Measurements from ENCODE around the gene APBA2. TPM values are rescaled to one million over a fixed set of nuclear protein-coding genes. Genes with fewer than 3 reads are reported as not detected.

APBA2 gene
- total RNA-seq, 1 experiment from 2014 or later: not detected

DNA sequence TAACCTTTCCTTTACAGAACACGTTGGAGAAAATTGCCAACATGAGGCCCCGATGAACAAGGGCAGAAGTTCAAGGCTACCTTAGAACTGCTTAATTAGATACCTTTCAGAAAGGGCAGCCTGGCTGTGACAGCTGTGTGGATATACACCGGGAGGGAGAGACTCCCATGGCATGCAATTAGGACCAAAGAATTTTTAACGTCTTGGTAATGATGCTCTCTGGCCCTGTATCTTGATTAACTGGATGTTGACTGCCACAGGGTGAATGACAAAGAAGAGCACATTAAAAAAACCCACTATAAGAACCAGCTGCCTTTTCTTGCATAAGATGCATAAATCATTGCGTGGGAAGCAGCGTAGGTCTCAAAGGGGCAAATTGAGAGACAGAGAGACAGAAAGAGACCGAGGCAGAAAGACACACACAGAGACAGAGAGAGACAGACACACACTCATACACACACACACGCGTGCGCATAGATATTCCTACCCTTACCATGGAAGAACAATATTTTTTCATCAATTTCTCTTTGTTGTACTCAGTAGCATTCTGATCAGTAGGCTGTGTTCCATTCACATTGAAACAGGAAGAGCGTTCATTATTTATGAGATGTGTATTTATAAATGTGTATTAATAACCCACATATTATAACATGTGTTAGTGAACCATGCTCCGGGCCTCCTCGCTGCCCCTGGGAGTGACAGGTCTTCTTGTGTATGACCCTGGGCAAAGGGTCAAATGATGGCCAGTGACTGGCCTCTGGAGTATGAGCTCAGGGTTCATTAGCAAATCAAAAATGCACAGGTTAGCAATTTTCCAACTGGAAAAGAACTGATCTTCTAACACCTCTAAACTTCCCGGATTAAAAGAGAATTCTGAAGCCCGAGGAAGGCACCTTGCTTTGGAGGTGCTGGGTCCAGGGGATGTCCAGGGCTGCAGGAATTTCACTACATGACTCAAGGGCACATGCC, 265.0 kb downstream of the APBA2 start:
- TF ChIP-seq CTCF (IDR thresholded peaks at IDR 0.05; ENCODE audit: insufficient read depth in 1 of 2, low read depth in 1 of 2, low read length in 1 of 2, severe bottlenecking in 1 of 2, unreplicated experiment in 1 of 2): no peak
- H3K4me1 ChIP-seq: no peaks in the 10 kb centered on the region
- H3K36me3 ChIP-seq (ENCODE audit: control insufficient read depth, insufficient read depth, low read length): no peaks in the 10 kb centered on the region
- Mint-ChIP-seq H3K36me3 (ENCODE audit: insufficient read depth, unreplicated experiment) (no peaks in the 10 kb centered on the region), H3K27me3 (ENCODE audit: insufficient read depth, unreplicated experiment) (peaks cover 4% of the 10 kb centered on the region), H3K4me1 (ENCODE audit: low read depth, unreplicated experiment) (no peaks in the 10 kb centered on the region), H3K4me3 (ENCODE audit: unreplicated experiment) (no peak overlapping the region), H3K27ac (ENCODE audit: unreplicated experiment) (no peak overlapping the region), H3K9me3 (ENCODE audit: unreplicated experiment) (no peaks in the 10 kb centered on the region)
- no TSS peak for BruUV-seq (replicated peaks)
- no peaks in the 10 kb centered on the region for H3K27me3 ChIP-seq (replicated peaks; ENCODE audit: control insufficient read depth, insufficient read depth, low read length)
- H3K9me3 ChIP-seq: no peaks in the 10 kb centered on the region
- DNase-seq: no peak
- ChIA-PET POLR2A (no interaction called here), CTCF (no interaction called here)
- H3K4me3 ChIP-seq (ENCODE audit: low read depth, low read length): no peak overlapping the region
- intact Hi-C loops (cut with micrococcal nuclease; ENCODE audit: unreplicated experiment): no loop called here

DNA sequence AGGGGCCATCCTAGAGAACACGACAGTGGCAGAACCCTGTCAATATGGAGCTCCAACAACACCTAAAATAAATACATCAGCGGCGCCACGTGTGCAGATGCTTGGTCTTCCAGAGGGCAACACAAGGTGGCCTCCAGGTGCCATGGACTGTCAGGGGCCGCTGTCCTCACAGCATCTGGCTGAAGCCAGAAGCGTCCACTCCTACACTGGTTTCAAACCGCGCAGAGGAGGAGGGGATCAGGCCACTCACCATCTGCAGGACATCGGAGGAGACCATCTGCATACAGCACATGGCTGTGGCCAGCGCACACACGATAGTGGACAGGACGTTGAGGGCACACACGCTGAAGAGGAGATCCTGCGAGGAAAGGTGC, 265.7 kb downstream of the APBA2 start:
- H3K27ac Mint-ChIP-seq (ENCODE audit: unreplicated experiment): no peak overlapping the region
- no peaks in the 10 kb centered on the region for H3K4me1 Mint-ChIP-seq (ENCODE audit: low read depth, unreplicated experiment)
- Histone ChIP-seq H3K4me3 (ENCODE audit: low read depth, low read length) (no peak overlapping the region), H3K9me3 (no peaks in the 10 kb centered on the region), H3K4me1 (no peaks in the 10 kb centered on the region), H3K27me3 (replicated peaks; ENCODE audit: control insufficient read depth, insufficient read depth, low read length) (no peaks in the 10 kb centered on the region), H3K36me3 (ENCODE audit: control insufficient read depth, insufficient read depth, low read length) (no peaks in the 10 kb centered on the region)
- TF ChIP-seq CTCF (IDR thresholded peaks at IDR 0.05; ENCODE audit: insufficient read depth in 1 of 2, low read depth in 1 of 2, low read length in 1 of 2, severe bottlenecking in 1 of 2, unreplicated experiment in 1 of 2): no peak
- intact Hi-C loops (cut with micrococcal nuclease; ENCODE audit: unreplicated experiment): no loop called here
- no peak overlapping the region for H3K4me3 Mint-ChIP-seq (ENCODE audit: unreplicated experiment)
- no peak for DNase-seq
- ChIA-PET CTCF (no interaction called here), POLR2A (no interaction called here)
- BruUV-seq (replicated peaks): no TSS peak
- H3K36me3 Mint-ChIP-seq (ENCODE audit: insufficient read depth, unreplicated experiment): no peaks in the 10 kb centered on the region
- H3K9me3 Mint-ChIP-seq (ENCODE audit: unreplicated experiment): no peaks in the 10 kb centered on the region
- peaks cover 6% of the 10 kb centered on the region for H3K27me3 Mint-ChIP-seq (ENCODE audit: insufficient read depth, unreplicated experiment)

GRCh38 chr15:29156521-29156920, 270.7 kb downstream of the APBA2 start:
- ChIA-PET CTCF (no interaction called here), POLR2A (no interaction called here)
- no peaks in the 10 kb centered on the region for H3K36me3 ChIP-seq (ENCODE audit: control insufficient read depth, insufficient read depth, low read length)
- H3K9me3 ChIP-seq: 0 out of 2 replicates have a peak, but pooled peaks cover 5% of the 10 kb centered on the region
- Mint-ChIP-seq H3K27me3 (ENCODE audit: insufficient read depth, unreplicated experiment) (peaks cover 7% of the 10 kb centered on the region), H3K9me3 (ENCODE audit: unreplicated experiment) (peaks cover 1% of the 10 kb centered on the region), H3K4me3 (ENCODE audit: unreplicated experiment) (no peak overlapping the region), H3K27ac (ENCODE audit: unreplicated experiment) (no peak overlapping the region), H3K36me3 (ENCODE audit: insufficient read depth, unreplicated experiment) (no peaks in the 10 kb centered on the region), H3K4me1 (ENCODE audit: low read depth, unreplicated experiment) (no peaks in the 10 kb centered on the region)
- no peaks in the 10 kb centered on the region for H3K27me3 ChIP-seq (replicated peaks; ENCODE audit: control insufficient read depth, insufficient read depth, low read length)
- no peak for DNase-seq
- no TSS peak for BruUV-seq (replicated peaks)
- no peaks in the 10 kb centered on the region for H3K4me1 ChIP-seq
- TF ChIP-seq CTCF (IDR thresholded peaks at IDR 0.05; ENCODE audit: insufficient read depth in 1 of 2, low read depth in 1 of 2, low read length in 1 of 2, severe bottlenecking in 1 of 2, unreplicated experiment in 1 of 2): no peak
- intact Hi-C loops (cut with micrococcal nuclease; ENCODE audit: unreplicated experiment): no loop called here
- H3K4me3 ChIP-seq (ENCODE audit: low read depth, low read length): no peak overlapping the region
